GM21381 (cell line): Measurements from ENCODE around the gene THRSP.
"Not testable (repeated sequence)": the region's sequence is repeated elsewhere in the genome, so short reads cannot be mapped to it uniquely, and the experiment has no call there.

Experiments used
- ATAC-seq: cut with Tn5 transposase; IDR thresholded peaks from one replicate; pipeline ENCODE4 v1.9.1; 2021; ENCODE audit warnings: mild to moderate bottlenecking, moderate library complexity; ENCODE audit not compliant: unreplicated experiment

THRSP gene

GRCh38 chr11:78086521-78087074 lies 22.9 kb downstream of the THRSP start:
- ATAC-seq: not testable (repeated sequence)

GRCh38 chr11:78094250-78094649 lies 30.6 kb downstream of the THRSP start:
- no peak for ATAC-seq

- no peak for ATAC-seq
Observed at GRCh38 chr11:78097666-78098385, 34.2 kb downstream of the THRSP start.

GRCh38 chr11:78099666-78100065 lies 36.0 kb downstream of the THRSP start:
- no peak for ATAC-seq

- ATAC-seq: no peak
Observed at GRCh38 chr11:78100261-78100660, 36.6 kb downstream of the THRSP start.

GRCh38 chr11:78100676-78101472 lies 37.2 kb downstream of the THRSP start:
- no peak for ATAC-seq

- no peak for ATAC-seq
Observed at GRCh38 chr11:78109081-78110015, 45.7 kb downstream of the THRSP start.

- ATAC-seq: no peak
Observed at GRCh38 chr11:78110351-78110750, 46.7 kb downstream of the THRSP start.

- ATAC-seq: no peak
Observed at GRCh38 chr11:78110830-78111229, 47.2 kb downstream of the THRSP start.

- ATAC-seq: no peak
Observed at GRCh38 chr11:78111298-78111697, 47.6 kb downstream of the THRSP start.

GRCh38 chr11:78112582-78113275 lies 49.1 kb downstream of the THRSP start:
- ATAC-seq: peak; percentile 80
